GM12892 (cell line): ENCODE measurements around the gene COP1.

Source experiments
- POLR2A ChIP-seq: IDR thresholded peaks from 2 replicates; pipeline ENCODE4 v1.6.1; 2011; ENCODE audit warnings: low read depth, low read length, control low read depth
- POLR2AphosphoS5 ChIP-seq: IDR thresholded peaks from 2 replicates; pipeline ENCODE4 v1.6.1; 2011; ENCODE audit warnings: low read depth, low read length, control low read depth
- TAF1 ChIP-seq: IDR thresholded peaks from 2 replicates; pipeline ENCODE4 v1.6.1; 2011; ENCODE audit warnings: low read depth, mild to moderate bottlenecking, control low read depth, low read length, borderline replicate concordance

DNA sequence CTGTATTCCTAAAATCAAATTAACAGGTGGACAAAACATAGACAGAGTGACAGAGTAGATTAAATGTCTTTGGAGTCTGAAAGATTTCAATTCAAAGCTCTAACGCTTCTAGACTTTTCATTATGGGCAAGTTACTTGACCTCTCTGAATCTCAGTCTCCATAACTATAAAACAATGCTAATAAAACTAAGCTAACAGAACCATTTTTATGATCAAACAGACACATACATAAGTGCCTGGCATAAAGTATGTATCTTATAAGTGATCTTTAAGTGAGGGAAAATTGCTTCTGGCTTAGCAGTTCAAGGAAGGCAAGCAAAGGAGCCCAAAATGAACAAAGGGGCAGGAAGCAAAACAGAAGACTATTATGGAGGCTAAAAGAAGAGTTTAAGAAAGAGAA is 246.9 kb downstream of the COP1 start:
- TF ChIP-seq POLR2A: no peak
- no peak for TF ChIP-seq TAF1
- no peak for TF ChIP-seq POLR2AphosphoS5
